GM12878 (cell line): ENCODE results near the gene TRPM3. TPM values are rescaled to one million over a fixed set of nuclear protein-coding genes. Genes with fewer than 3 reads are reported as not detected.

Source experiments
- IRF4 ChIP-seq: IDR thresholded peaks from 2 replicates; pipeline ENCODE4 v1.6.1; 2011; ENCODE audit warnings: low read depth, low read length
- KAT2A ChIP-seq: conservative IDR thresholded peaks from 2 replicates; pipeline ENCODE4 v1.6.1; 2011; ENCODE audit warnings: low read depth, low read length; ENCODE audit not compliant: control insufficient read depth
- NR2F1 ChIP-seq: fragments of 450-650 bp; conservative IDR thresholded peaks from 2 replicates; pipeline ENCODE4 v1.6.1; 2017; ENCODE audit warnings: mild to moderate bottlenecking
- PBX3 ChIP-seq: IDR thresholded peaks from 2 replicates; pipeline ENCODE4 v1.6.1; 2011; ENCODE audit warnings: mild to moderate bottlenecking, low read depth, low read length, moderate library complexity; ENCODE audit not compliant: insufficient replicate concordance
- PKNOX1 ChIP-seq: fragments of 450-650 bp; IDR thresholded peaks from 2 replicates; pipeline ENCODE4 v1.6.1; 2016; ENCODE audit warnings: mild to moderate bottlenecking
- USF2 ChIP-seq: IDR thresholded peaks from 2 replicates; pipeline ENCODE4 v1.6.1; 2011; ENCODE audit warnings: low read depth, low read length, improper control_type of control experiment, borderline replicate concordance
- ZBTB11 ChIP-seq: fragments of 450-650 bp; formaldehyde crosslinking; IDR thresholded peaks from 2 replicates; pipeline ENCODE4 v1.5.0; 2022; ENCODE audit warnings: mild to moderate bottlenecking, missing genetic modification characterization
- ZNF592 ChIP-seq: fragments of 450-650 bp; IDR thresholded peaks from 2 replicates; pipeline ENCODE4 v1.6.1; 2017; ENCODE audit warnings: mild to moderate bottlenecking, moderate library complexity
- ZNF687 ChIP-seq: fragments of 450-650 bp; IDR thresholded peaks from 2 replicates; pipeline ENCODE4 v1.6.1; 2017; ENCODE audit warnings: mild to moderate bottlenecking, moderate library complexity
- polyA plus RNA-seq, 11 experiments: library from polyadenylated mRNA; depleted of rRNA in 4 of 11; unstranded in 6 of 11; stranded (reverse) in 5 of 11; fragments of >200 nt; fragmentation: Nextera tagmentation in 4 of 11; fragmentation: Illumina TruSeq in 1 of 11; extraction: Ambion mirVana in 4 of 11; extraction: Trizol in 1 of 11; gene quantifications; 1 replicate in 1 of 11; 2 replicates in 10 of 11; pipeline versions ENCODE4 v1.2.1 to v1.2.3, GENCODE V29; 2011 to 2016; ENCODE audit warnings: inconsistent platforms in 2 of 11, missing spikeins in 2 of 11, low read depth in 1 of 11
- total RNA-seq, 4 experiments: library from RNA; depleted of rRNA in 3 of 4; stranded (reverse); fragments of >200 nt in 3 of 4; fragmentation: Illumina TruSeq in 1 of 4; extraction: Trizol in 1 of 4; gene quantifications; 2 replicates each; pipeline versions ENCODE4 v1.2.1 to v1.2.3, GENCODE V29; 2013 to 2021

TRPM3 gene
- total and polyA plus RNA-seq, 10 of the 15 experiments (the other 5 are each of a cell fraction or from before 2014, with no cell fraction given), result not detected

GRCh38 chr9:70902692-70903131 is 218.7 kb downstream of the TRPM3 start (continued):
- TF ChIP-seq ZNF687, result no peak
- no peak for TF ChIP-seq NR2F1
- TF ChIP-seq ZBTB11 (CRISPR knock-in tag), result no peak
- no peak for TF ChIP-seq USF2
- no peak for TF ChIP-seq IRF4
- no peak for TF ChIP-seq PKNOX1
- TF ChIP-seq KAT2A, result no peak
- no peak for TF ChIP-seq ZNF592
- no peak for TF ChIP-seq PBX3
- TF ChIP-seq, all 136 proteins: peak for 0
